Measurements from ENCODE around the gene NAA20. TPM values are rescaled to one million over a fixed set of nuclear protein-coding genes. Genes with fewer than 3 reads are reported as not detected.
A peak's percentile ranks its signal among the peaks of the same experiment; 100 is the strongest.

Gene NAA20
- total and polyA plus RNA-seq, 2 of the 13 experiments (the other 11 are each of a cell fraction or from before 2014, with no cell fraction given): 81.9 to 82.8 TPM

DNA sequence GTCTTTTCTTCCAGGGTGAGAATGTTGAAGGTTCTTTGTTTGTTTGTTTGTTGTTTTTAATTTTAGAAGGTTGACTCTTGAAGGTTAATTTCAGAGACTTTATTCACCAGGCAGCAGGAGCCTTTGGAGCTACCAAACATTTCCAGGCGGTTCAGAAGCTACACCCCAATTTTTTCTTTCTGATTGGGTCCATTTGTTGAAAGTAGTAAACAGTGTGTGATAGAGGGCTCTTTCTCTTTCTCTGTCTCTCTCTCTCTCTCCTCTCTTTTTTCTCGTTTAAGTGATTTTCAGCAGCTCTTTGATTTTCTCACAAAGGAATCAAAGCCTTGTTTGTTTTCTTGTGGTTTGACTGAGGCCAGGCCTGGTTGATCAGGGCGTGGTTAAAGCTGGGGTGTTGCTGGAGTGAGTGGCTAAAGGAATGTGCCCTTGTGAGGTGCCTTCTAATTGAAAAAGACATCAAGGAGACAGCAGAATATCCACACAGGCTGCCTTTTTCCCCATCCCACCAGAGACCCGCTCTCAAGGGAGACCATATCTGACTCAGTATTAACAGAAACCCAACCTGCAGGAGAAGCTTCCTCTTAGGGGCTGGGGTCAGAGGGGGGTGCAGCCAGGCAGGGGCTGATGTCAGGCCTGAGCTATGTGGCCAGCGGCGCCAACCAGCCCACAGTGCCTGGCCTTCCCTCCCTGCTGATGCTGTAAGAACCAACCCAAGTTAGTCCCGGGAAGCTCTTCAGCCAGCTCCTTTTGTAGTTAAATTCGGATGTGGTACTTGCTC is 40.4 kb upstream of the NAA20 start (continued):
- no peak for TF ChIP-seq SKI (IDR thresholded peaks at IDR 0.05; ENCODE audit: partially characterized antibody)
- TF ChIP-seq MIXL1 (CRISPR knock-in tag; IDR thresholded peaks at IDR 0.05): no peak
- TF ChIP-seq SOX13 (IDR thresholded peaks at IDR 0.05): no peak; the same call in 1 of the 2 replicates
- TF ChIP-seq SOX13 (CRISPR knock-in tag; conservative IDR thresholded peaks at IDR 0.05 in 1 of 2, IDR thresholded peaks at IDR 0.05 in 1 of 2): peak in 1 of 2 experiments; percentile 75; a peak in 2 of 4 replicates
- no peak for TF ChIP-seq ZBTB46 (CRISPR knock-in tag; IDR thresholded peaks at IDR 0.05; ENCODE audit: borderline replicate concordance)
- peak; percentile 34; the same call in 1 of the 2 replicates for TF ChIP-seq ZFP36L1 (CRISPR knock-in tag; IDR thresholded peaks at IDR 0.05)

GRCh38 chr20:19977373-19977770 is 39.8 kb upstream of the NAA20 start:
- ATAC-seq (no peak; the same call in 2 of the 3 replicates), FAIRE-seq (no peak), DNase-seq (ENCODE audit: low spot score) (no peak)
- no peaks in the 10 kb centered on the region for H4K20me1 ChIP-seq (ENCODE audit: insufficient read depth, low read length)
- H3K4me2 ChIP-seq (ENCODE audit: low read depth, low read length): peak overlapping the region; percentile 43
- intact Hi-C loops (cut with micrococcal nuclease; ENCODE audit: unreplicated experiment): no loop called here
- H3K4me3 ChIP-seq (replicated peaks in 1 of 3; ENCODE audit: insufficient read depth in 1 of 3, low read depth in 2 of 3, low read length in 3 of 3): no peak overlapping the region
- no peaks in the 10 kb centered on the region for H3K9me3 ChIP-seq (ENCODE audit: low read length)
- WGBS (ENCODE audit: low lambda C conversion rate): 86% methylated on average over 5 of the region's 5 CpGs
- peaks cover 34% of the 10 kb centered on the region for H3K4me1 ChIP-seq (ENCODE audit: insufficient read depth, low read length)
- no peaks in the 10 kb centered on the region for H3K36me3 ChIP-seq (replicated peaks in 1 of 2; ENCODE audit: control insufficient read depth in 1 of 2, insufficient read depth in 2 of 2, low read length in 2 of 2)
- no peak overlapping the region for H3K27ac ChIP-seq (ENCODE audit: extremely low read length, insufficient read depth, low read length)
- ChIA-PET CTCF (ENCODE audit: low intra/inter-chr PET ratio, low total read pairs) (no interaction called here), POLR2A (interaction anchor here (0.9 to 3.0 kb wide), 7 partner anchors 8 to 219 kb away, joined by 3 to 22 read pairs (median 4); partner anchors contain the start of genes CFAP61, CRNKL1 and RIN2)
- no peak overlapping the region for H3K9ac ChIP-seq (ENCODE audit: insufficient read depth, low read depth, low read length)
- BruUV-seq (replicated peaks): TSS peak; percentile 41
- in situ Hi-C loops (cut with HindIII; ENCODE audit: extremely low pct_ligation_motif_present, low pct_unique_long_range_greater_than_20kb): no loop called here
- no peak overlapping the region for H2AFZ ChIP-seq (ENCODE audit: low read length)
- H3K27me3 ChIP-seq (ENCODE audit: control insufficient read depth in 1 of 2, insufficient read depth in 2 of 2, low read length in 2 of 2): no peaks in the 10 kb centered on the region
- no peaks in the 10 kb centered on the region for H3K79me2 ChIP-seq (ENCODE audit: insufficient read depth, low read length)
- 0 out of 2 replicates have a peak, but pooled peaks have one; percentile 12 for TF ChIP-seq ZNF292 (CRISPR knock-in tag; IDR thresholded peaks at IDR 0.05; ENCODE audit: borderline replicate concordance, low read depth)
- TF ChIP-seq IKZF5 (CRISPR knock-in tag; IDR thresholded peaks at IDR 0.05): 0 out of 2 replicates have a peak, but pooled peaks have one; percentile 2
- TF ChIP-seq ZNF501 (CRISPR knock-in tag; IDR thresholded peaks at IDR 0.05): 0 out of 2 replicates have a peak, but pooled peaks have one; percentile 12
- TF ChIP-seq ZBTB38 (CRISPR knock-in tag; IDR thresholded peaks at IDR 0.05): 0 out of 2 replicates have a peak, but pooled peaks have one; percentile 33
- no peak for TF ChIP-seq TRIM24 (CRISPR knock-in tag; IDR thresholded peaks at IDR 0.05)
- TF ChIP-seq EED (CRISPR knock-in tag; IDR thresholded peaks at IDR 0.05): 0 out of 2 replicates have a peak, but pooled peaks have one; percentile 32
- 0 out of 2 replicates have a peak, but pooled peaks have one; percentile 19 for TF ChIP-seq ZNF335 (CRISPR knock-in tag; IDR thresholded peaks at IDR 0.05)
- no peak for TF ChIP-seq HMG20B (CRISPR knock-in tag; conservative IDR thresholded peaks at IDR 0.05)
- TF ChIP-seq MTERF4 (CRISPR knock-in tag; IDR thresholded peaks at IDR 0.05): no peak
- TF ChIP-seq ERF (CRISPR knock-in tag; IDR thresholded peaks at IDR 0.05): 0 out of 2 replicates have a peak, but pooled peaks have one; percentile 1
- no peak for TF ChIP-seq SNAPC5 (CRISPR knock-in tag; IDR thresholded peaks at IDR 0.05; ENCODE audit: borderline replicate concordance)
